DOHH2 (cell line): Measurements from ENCODE around the gene DMD.

Source experiments
- EZH2phosphoT487 ChIP-seq: fragments of 200-600 bp; sonication (generic); IDR thresholded peaks from 2 replicates; pipeline ENCODE4 v1.6.1; 2017; ENCODE audit warnings: borderline replicate concordance, mild to moderate bottlenecking, antibody characterized with exemption, low read length, moderate library complexity, mixed read lengths
- TF ChIP-seq, protein P1 (sequence below): fragments of 200-600 bp; sonication (generic); IDR thresholded peaks from one replicate; pipeline ENCODE4 v1.5.1; 2014; ENCODE audit warnings: antibody characterized with exemption, mild to moderate bottlenecking, low read depth, low read length; ENCODE audit not compliant: poor library complexity, severe bottlenecking

- TF ChIP-seq, protein P1, sequence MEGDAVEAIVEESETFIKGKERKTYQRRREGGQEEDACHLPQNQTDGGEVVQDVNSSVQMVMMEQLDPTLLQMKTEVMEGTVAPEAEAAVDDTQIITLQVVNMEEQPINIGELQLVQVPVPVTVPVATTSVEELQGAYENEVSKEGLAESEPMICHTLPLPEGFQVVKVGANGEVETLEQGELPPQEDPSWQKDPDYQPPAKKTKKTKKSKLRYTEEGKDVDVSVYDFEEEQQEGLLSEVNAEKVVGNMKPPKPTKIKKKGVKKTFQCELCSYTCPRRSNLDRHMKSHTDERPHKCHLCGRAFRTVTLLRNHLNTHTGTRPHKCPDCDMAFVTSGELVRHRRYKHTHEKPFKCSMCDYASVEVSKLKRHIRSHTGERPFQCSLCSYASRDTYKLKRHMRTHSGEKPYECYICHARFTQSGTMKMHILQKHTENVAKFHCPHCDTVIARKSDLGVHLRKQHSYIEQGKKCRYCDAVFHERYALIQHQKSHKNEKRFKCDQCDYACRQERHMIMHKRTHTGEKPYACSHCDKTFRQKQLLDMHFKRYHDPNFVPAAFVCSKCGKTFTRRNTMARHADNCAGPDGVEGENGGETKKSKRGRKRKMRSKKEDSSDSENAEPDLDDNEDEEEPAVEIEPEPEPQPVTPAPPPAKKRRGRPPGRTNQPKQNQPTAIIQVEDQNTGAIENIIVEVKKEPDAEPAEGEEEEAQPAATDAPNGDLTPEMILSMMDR = no peak
- TF ChIP-seq EZH2phosphoT487 = no peak
Observed at GRCh38 chrX:33078273-33078672, 133.1 kb downstream of the DMD start.
